HG02763 (cell line): ENCODE measurements around the gene XPR1.
"Not testable (repeated sequence)": the region's sequence is repeated elsewhere in the genome, so short reads cannot be mapped to it uniquely, and the experiment has no call there.

Experiments used
- ATAC-seq: cut with Tn5 transposase; IDR thresholded peaks from one replicate; pipeline ENCODE4 v1.9.1; 2021; ENCODE audit warnings: mild to moderate bottlenecking, moderate library complexity; ENCODE audit not compliant: unreplicated experiment

XPR1 gene

DNA sequence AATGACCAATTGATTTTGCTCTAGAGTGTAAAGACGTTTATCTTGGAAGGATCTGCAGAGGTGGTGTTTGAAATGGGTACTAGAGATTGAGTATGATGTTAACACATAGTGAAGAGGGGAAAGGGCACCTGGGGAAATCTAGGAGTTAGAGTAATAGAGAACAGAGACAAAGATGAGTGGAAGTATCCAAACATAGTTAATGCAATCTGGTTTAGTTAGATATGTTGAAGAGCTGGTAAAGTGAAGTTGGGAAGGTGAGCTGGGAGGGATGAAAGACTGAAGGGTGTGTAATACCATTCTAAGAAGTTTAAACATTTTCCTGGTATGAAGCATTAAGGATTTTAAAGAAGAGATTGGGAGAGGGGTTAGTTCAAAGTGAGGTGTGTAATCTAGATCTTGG, 11.0 kb downstream of the XPR1 start:
- ATAC-seq = no peak

DNA sequence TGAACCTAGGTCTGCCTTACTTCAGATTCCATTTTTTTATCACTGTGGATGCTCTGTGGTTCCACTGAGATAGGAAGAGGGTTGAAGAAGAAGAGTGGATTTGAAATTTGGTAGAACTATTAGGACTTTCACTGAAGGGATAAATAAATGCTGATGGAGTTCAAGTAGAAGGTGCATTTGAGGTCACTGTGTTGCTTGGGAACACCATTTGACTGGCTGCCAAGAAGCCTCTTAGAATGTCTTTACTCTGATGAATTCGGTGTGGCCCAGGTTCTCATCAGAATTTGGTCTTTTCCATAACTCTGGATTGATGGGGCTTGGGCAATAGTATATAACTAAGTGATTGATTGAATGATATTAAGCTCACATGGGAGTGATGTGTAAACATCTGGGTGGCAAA, 11.9 kb downstream of the XPR1 start:
- no peak for ATAC-seq

DNA sequence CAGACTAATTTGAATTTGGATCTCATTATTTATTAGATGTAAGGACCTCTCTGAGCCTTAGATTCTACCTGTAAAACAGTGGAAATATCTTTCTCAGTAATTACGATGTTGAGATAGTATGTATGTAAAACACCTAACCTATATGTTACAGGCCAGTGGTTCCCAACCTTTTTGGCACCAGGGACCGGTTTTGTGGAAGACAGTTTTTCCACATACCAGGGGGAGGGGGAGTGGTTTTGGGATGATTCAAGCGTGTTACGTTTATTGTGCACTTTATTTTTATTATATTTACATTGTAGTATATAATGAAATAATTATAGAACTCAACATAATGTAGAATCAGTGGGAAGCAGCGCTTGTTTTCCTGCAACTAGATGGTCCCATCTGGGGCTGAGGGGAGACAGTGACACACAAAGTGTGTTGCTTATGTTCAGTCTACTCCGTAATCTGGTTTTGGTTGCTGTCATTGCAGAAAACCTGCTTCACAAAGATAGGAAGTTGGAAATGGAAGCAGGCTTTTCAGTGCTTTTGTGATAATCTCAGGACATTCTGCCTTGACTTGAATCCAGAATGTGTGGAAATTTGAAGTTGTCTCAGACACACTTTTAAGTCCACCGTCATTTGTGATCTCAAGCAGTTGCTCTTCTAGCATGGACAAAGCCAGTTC, 12.8 kb downstream of the XPR1 start:
- ATAC-seq = no peak

DNA sequence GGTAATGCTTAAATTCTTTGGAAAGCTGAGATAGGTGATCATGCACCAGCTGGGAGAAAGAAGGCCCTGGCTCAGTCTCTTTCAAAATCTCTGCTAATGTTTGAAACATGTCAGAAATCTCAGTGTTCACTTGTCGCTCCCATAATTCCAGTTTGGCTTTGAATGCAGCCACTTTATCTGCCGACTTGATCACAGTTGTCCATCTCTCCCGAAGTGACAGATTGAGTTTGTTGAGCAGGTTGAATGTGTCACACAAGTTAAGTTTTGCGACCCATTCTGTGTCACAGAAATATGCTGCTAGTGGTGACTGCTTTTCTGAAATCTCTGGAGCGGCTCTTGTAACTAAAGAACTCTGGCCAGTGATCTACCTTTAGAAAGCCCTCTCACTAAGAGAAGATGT, 13.4 kb downstream of the XPR1 start:
- ATAC-seq = not testable (repeated sequence)

DNA sequence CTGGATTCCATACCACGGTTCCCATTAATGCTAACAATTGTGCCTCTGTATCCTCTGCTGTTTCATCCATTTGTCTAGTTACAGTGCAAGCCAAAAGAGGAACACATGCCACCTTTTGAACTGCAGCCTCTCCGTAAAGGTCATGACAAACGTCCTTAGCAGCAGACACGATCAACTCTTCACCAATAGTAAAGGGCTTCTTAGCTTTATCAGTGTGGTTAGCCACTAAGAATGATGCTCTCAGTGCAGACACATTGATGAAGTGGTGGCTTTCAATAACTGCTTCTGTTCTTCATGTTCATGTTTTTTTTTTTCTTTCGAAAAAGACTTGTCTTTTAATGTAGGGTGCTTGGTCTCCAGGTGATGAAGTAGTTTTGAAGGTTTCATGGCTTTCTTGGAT, 14.3 kb downstream of the XPR1 start:
- no peak for ATAC-seq

DNA sequence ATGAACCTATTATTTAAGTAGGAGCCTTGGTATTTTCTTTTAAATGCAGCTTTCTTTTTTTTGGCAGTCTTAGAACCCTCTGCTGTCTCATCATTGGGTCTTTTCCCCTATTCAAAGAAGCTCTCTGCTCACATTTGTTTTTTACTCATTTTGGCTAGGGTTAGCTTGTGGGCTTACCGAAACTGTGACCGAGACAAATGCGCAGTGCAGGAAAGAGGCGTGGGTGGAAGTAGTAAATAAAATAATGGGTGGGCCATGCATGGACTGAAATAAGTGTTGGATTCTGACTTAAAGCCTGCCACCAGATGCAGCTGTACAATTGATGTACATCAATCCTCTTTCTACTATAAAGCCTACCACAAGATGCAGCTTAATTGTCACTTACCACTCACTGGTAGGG, 14.7 kb downstream of the XPR1 start:
- ATAC-seq = no peak

DNA sequence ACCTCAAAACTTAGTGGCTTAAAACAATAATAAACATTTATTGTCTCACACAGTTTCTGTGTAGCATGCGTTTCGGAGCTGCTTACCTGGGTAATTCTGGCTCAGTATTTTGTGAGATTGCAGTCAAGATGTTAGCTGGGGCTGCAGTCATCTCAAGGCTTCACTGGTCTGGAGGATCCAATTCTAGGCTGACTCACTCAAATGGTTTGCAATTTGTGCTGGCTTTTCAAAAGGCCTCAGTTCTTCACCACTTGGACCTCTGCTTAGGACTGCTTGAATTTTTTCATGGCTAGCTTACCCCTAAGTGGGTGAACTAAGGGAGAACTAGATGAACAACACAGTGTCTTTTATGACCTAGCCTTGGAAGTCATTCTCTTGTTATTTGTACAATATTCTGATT, 21.0 kb downstream of the XPR1 start:
- ATAC-seq = no peak

DNA sequence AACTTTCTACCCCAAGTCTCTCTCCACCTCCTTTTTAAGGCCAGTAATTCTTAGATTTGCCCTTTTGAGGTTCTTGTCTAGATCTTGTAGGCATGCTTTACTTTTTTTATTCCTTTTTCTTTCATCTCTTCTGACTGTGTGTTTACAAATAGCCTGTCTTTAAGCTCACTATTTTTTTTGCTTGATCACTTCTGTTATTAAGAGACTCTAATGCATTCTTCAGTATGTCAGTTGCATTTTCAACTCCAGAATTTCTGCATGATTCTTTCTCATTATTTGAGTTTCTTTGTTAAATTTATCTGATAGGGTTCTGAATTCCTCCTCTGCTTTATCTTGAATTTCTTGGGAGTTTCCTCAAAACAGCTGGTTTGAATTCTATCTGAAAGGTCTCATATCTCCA, 30.9 kb downstream of the XPR1 start:
- ATAC-seq = no peak

DNA sequence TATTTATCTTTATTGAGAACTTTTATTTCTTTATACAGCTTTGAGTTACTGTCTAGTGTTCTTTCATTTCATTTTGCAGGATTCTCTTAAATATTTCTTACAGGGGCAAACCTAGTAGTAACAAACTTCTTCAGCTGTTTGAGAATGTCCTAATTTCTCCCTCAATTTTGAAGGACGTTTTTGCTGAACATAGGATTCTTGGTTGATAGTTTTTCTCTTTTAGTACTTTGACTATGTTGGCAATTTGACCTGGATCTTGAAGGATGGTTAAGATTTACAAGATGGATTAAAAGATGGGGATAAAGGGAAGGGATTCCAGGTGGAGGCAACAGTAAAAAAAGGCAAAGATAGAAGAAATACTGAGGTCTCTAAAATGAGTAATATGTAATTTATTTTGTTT, 38.9 kb downstream of the XPR1 start:
- ATAC-seq = no peak

DNA sequence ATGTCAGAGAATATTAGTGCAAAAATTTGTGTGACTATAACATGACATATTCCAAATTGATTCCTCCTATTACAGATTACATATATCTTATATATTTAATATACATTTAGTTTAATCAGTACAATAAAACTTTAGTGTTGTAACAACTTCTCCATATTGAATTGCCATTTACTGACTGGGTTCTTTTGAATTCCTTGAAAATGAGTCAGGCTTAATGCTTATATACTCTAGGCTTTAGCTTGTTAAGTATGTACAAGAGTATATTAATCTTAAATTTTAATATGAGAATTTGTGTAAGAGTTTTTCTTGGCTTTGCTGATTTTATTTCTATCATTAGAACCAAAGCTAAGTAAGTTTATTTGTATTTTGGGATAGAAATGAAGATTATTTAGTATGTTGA, 40.3 kb downstream of the XPR1 start:
- no peak for ATAC-seq

DNA sequence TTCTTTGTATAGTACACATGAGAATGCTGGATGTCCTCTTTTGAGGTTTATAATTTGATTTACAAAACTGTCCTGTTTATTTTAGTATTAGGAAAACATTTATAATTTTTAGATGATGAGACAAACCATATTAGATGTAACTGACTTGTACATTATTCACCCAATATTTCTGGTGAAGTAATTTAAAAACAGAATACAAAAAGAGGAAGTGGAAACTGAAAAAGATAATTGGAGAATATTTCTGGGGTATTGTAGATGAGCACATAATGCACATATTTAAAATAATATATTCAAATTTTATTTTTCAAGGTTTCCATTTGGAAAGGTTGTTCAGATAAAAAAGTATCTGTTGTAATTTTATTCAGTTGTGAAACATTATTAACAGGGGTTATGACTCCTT, 40.7 kb downstream of the XPR1 start:
- no peak for ATAC-seq

DNA sequence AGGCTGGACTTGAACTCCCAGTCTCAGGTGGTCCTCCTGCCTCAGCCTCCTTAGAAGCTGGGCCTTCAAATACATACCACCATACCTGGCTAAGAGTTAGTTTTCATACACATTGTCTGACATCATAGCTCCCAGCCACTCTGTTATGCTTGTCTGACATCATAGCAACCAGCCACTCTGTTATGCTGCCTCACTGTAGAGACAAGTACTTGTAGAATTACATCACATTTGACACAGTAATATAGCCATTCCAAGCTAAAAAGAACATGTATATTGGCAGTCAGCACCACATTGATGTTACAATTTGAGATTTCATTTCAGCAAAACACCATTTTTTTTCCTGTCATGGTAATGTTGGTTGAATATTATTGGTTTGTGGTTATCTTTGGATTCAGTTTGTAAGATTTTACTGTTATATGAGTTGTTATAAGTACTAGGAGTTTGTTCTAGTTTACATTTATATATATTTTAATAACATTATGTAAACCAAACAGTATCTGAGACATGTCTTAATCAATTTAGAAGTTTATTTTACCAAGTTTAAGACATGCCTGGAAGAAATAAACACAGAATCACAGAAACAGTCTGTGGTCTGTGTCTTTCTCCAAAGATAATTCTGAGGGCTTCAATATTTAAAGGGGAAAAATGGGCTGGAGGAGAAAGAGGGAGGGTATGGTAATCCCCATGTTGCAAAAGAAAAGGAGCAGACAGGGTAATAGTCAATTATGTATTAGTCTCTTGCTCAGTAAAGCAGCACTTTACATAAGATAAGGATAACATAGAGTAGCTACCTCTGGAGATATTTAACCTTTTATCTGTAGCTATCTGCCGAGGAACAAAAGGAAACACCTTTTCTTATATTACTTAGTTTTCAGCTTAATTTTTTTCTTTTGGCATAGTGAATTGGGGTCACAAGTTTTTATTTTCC, 43.0 kb downstream of the XPR1 start:
- ATAC-seq = no peak

DNA sequence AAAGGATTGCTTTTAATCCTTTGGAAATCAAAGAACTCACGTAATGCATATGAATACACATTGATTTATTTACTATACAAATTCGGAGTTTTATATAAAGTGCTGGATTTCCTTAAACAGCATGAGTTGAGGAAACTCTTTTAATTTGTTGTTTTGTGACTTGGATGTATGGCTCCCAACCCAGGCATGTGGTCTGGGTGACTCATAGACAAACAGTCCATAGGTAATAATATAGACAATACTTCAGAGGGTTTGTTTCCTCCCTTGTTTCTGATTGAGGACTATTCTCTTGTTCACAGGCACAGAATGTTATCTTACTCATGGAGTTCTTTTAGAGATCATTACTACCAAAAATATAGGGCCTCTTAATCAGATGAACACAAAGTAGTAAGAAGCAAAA, 43.8 kb downstream of the XPR1 start:
- no peak for ATAC-seq

DNA sequence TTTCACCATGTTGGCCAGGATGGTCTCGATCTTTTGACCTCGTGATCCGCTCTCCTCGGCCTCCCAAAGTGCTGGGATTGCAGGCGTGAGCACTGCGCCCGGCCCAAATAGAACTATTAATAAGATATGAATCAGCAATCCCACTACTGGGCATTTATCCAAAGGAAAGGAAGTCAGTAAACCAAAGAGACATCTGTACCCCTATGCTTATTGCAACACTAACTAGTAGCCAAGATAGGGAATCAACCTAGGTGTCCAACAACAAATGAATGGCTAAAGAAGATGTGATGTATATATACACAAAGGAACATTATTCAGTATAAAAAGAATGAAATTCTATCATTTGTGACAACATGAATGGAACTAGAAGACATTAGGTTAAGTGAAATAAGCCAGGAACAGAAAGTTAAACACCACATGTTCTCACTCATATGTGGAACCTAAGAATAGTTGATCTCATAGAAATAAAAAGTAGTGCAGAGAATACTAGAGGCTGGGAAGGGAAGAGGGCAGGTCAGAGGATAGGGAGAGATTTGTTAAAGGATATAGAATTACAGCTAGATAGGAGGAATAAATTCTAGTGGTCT, 48.8 kb downstream of the XPR1 start:
- no peak for ATAC-seq

DNA sequence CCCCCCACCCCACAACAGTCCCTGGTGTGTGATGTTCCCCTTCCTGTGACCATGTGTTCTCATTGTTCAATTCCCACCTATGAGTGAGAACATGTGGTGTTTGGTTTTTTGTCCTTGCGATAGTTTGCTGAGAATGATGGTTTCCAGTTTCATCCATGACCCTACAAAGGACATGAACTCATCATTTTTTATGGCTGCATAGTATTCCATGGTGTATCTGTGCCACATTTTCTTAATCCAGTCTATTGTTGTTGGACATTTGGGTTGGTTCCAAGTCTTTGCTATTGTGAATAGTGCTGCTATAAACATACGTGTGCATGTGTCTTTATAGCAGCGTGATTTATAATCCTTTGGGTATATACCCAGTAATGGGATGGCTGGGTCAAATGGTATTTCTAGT, 51.3 kb downstream of the XPR1 start:
- not testable (repeated sequence) for ATAC-seq

DNA sequence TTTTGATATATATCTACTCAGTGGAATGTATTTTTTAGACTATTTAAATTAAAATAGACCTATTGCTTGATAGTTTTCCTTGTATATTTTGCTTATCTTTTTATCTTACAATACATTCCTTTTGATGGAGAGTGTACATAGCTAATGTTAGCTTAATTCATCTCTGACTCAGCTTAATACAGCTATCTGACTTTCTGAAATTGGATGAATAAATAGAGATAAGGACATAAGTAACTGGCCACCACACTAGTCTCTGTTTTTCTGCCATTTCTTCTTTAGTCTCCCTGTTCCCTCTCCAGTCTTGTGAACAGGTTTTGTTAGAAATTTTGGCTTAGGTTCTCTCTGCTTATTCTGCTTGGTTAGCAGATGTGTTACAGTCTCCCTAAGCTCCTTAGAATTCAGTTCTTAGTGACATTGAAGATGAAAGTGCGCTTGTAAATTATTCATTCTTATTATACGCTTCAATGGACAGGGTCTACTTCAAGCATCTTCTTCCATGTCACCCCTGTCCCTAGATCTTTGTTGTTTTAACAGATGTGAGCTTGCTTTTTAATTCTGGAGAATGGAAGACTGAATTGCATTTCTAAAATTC, 59.6 kb downstream of the XPR1 start:
- ATAC-seq = no peak

DNA sequence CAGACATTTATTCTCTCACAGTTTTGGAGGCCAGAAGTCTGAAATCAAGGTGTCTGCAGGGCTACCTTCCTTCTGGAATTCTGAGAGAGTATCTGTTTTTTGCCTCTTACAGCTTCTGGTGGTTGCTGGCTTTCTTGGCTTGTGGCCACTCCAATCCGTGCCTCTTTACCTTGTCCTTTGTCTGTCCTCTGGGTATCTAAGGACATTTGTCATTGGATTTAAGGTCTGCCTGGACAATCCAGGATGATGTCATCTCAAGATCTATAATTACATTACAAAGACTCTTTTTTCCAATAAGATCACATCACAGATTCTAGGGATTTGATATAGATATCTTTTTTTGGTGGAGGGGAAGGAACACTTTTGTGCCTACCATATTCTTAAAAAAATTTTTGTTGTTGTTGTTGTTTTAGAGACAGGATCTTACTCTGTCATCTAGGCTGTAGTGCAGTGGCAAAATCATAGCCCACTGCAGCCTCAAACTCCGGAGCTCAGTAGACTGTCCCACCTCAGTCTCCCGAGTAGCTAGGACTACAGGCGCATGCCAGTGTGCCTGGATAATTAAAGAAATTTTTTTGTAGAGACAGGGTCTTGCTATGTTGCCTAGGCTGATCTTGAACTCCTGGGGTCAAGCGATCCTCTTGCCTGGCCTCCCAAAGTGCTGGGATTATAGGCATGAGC, 61.9 kb downstream of the XPR1 start:
- ATAC-seq = no peak

DNA sequence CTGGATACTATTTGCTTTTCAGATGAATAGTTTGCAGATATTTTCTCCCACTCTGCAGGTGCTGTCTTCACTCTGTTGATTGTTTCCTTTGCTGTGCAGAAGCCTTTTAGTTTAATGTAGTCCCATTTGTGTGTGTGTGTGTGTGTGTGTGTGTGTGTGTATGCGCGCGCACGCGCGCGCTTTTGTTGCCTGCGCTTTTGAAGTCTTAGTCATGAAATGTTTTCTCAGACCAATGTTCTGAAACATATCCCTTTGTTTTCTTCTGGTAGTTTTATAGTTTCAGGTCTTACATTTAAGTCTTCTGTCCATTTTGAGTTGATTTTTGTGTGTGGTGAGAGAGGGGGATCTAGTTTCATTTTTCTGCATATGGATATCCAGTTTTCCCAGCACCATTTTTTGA, 63.5 kb downstream of the XPR1 start:
- no peak for ATAC-seq

DNA sequence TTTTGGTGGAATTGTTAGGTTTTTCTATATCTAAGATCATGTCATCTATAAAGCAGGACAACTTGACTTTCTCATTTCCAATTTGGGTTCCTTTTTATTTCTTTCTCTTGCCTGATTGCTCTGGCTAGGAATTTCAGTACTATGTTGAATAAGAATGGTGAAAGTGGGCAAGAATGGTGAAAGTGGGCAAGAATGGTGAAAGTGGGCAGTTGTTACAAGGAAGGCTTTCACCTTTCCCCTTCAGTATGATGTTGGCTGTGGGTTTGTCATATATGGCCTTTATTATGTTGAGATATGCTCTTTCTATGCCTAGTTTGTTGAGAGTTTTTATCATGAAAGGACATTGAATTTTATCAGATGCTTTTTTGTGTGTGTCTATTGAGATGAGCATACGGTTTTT, 64.5 kb downstream of the XPR1 start:
- ATAC-seq = no peak

DNA sequence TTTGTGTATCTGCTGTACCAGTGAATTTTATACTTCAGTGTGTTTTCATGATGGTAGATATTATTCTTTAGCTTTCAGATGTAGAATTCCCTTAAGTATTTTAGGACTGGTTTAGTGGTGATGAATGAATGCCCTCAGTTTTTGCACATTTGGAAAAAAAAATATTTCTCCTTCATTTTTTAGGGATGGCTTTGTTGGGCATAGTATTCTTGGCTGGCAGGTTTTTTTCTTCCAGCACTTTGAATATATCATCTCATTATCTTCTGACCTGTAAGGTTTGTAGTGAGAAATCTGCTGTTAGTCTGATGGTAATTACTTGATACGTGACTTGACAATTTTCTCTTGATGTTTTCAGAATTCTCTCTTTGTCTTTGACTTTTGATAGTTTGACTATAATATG, 66.8 kb downstream of the XPR1 start:
- ATAC-seq = no peak

DNA sequence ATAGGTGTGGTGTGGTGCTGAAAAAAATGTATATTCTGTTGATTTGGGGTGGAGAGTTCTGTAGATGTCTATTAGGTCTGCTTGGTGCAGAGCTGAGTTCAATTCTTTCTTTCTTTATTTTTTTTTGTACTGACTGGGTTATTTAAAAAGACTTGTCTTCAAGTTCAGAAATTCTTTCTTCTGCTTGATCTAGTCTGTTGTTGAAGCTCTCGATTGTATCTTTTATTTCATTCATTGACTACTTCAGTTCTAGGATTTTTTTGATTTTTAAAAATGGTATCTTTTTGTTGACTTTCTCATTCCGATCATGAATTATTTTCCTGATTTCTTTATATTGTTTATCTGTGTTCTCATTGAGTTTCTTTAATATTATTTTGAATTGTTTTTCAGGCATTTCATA, 70.6 kb downstream of the XPR1 start:
- ATAC-seq = not testable (repeated sequence)
